ENCODE measurements around the gene RPL35. TPM values are rescaled to one million over a fixed set of nuclear protein-coding genes. Genes with fewer than 3 reads are reported as not detected.

Gene RPL35
- total and polyA plus RNA-seq, 2 of the 8 experiments (the other 6 are each of a cell fraction or from before 2014, with no cell fraction given) = 1,831 to 2,448 TPM

DNA sequence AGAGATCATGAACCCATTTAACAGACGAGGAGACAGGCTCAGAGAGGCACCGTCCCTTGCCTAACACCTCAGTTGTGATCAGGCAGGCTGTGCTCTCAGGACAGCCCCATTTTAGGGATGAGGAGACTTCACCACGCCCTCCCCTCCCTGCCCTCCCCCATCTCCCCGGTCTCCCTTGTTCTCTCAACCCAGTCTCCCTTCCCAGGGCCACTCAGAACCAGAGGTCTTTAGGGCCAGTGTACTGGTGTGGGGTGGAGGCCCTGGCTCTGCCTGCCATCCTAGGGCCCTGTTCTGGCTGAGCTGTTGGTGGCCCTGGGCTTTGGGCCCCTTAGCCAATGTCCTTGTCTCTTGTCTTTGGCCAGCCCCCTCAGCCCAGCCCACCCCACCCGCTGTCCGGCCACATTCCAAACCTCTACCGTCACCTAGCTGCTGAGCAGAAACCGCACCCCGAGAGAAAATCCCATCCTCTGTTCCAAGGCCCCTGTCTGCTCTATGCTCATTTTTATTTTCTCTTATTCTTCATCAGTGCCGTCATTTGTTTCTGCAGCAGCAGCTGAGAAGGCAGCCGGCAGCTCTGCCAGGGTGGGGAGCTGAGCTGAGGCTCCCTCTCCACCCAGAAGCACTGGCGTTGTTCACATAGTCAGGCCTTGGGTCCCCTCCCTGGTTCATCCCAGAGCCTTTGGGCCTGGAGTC lies 50.9 kb downstream of the RPL35 start (continued):
- TF ChIP-seq HDAC2 (IDR thresholded peaks at IDR 0.05; ENCODE audit: borderline replicate concordance in 1 of 2, low read depth in 2 of 2, low read length in 2 of 2) (no peak), POLR2A (IDR thresholded peaks at IDR 0.05; ENCODE audit: control extremely low read depth in 1 of 2, low read depth in 2 of 2, low read length in 2 of 2) (peak in 1 of 2 experiments; percentile 41; a peak in 2 of 3 replicates), CHD1 (IDR thresholded peaks at IDR 0.05; ENCODE audit: low read depth, low read length) (no peak), NANOG (IDR thresholded peaks at IDR 0.05; ENCODE audit: insufficient read depth, low read depth, low read length, poor library complexity, severe bottlenecking) (no peak), TAF1 (IDR thresholded peaks at IDR 0.05; ENCODE audit: low read depth, low read length) (peak; percentile 49; the same call in 1 of the 2 replicates), EP300 (IDR thresholded peaks at IDR 0.05; ENCODE audit: borderline replicate concordance in 1 of 2, low read depth in 2 of 2, low read length in 2 of 2) (no peak), SUZ12 (IDR thresholded peaks at IDR 0.05; ENCODE audit: low read length) (no peak), SIX5 (IDR thresholded peaks at IDR 0.05; ENCODE audit: low read depth, low read length) (no peak), MAFK (IDR thresholded peaks at IDR 0.05; ENCODE audit: low read depth, low read length) (no peak), SRF (IDR thresholded peaks at IDR 0.05; ENCODE audit: low read depth, low read length) (no peak), CEBPB (IDR thresholded peaks at IDR 0.05; ENCODE audit: low read depth, low read length) (no peak), TAF7 (optimal IDR thresholded peaks at IDR 0.05; ENCODE audit: borderline replicate concordance, low read depth, low read length) (no peak), EGR1 (IDR thresholded peaks at IDR 0.05; ENCODE audit: borderline replicate concordance, low read depth, low read length) (no peak), JUN (IDR thresholded peaks at IDR 0.05; ENCODE audit: low read depth, low read length) (peak; percentile 93), SP2 (IDR thresholded peaks at IDR 0.05; ENCODE audit: low read length) (no peak), CBX5 (IDR thresholded peaks at IDR 0.05; ENCODE audit: low read depth, low read length) (no peak), BRCA1 (IDR thresholded peaks at IDR 0.05; ENCODE audit: low read depth, low read length) (no peak)
- TF ChIP-seq, protein P1, sequence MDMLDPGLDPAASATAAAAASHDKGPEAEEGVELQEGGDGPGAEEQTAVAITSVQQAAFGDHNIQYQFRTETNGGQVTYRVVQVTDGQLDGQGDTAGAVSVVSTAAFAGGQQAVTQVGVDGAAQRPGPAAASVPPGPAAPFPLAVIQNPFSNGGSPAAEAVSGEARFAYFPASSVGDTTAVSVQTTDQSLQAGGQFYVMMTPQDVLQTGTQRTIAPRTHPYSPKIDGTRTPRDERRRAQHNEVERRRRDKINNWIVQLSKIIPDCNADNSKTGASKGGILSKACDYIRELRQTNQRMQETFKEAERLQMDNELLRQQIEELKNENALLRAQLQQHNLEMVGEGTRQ (IDR thresholded peaks at IDR 0.05; ENCODE audit: low read length) = no peak
- TF ChIP-seq, protein P2, sequence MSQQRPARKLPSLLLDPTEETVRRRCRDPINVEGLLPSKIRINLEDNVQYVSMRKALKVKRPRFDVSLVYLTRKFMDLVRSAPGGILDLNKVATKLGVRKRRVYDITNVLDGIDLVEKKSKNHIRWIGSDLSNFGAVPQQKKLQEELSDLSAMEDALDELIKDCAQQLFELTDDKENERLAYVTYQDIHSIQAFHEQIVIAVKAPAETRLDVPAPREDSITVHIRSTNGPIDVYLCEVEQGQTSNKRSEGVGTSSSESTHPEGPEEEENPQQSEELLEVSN (IDR thresholded peaks at IDR 0.05) = no peak
- TF ChIP-seq, protein P3, sequence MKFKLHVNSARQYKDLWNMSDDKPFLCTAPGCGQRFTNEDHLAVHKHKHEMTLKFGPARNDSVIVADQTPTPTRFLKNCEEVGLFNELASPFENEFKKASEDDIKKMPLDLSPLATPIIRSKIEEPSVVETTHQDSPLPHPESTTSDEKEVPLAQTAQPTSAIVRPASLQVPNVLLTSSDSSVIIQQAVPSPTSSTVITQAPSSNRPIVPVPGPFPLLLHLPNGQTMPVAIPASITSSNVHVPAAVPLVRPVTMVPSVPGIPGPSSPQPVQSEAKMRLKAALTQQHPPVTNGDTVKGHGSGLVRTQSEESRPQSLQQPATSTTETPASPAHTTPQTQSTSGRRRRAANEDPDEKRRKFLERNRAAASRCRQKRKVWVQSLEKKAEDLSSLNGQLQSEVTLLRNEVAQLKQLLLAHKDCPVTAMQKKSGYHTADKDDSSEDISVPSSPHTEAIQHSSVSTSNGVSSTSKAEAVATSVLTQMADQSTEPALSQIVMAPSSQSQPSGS (IDR thresholded peaks at IDR 0.05; ENCODE audit: low read length) = peak; percentile 74; the same call in 1 of the 2 replicates
- TF ChIP-seq, protein P4, sequence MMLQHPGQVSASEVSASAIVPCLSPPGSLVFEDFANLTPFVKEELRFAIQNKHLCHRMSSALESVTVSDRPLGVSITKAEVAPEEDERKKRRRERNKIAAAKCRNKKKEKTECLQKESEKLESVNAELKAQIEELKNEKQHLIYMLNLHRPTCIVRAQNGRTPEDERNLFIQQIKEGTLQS (IDR thresholded peaks at IDR 0.05; ENCODE audit: insufficient read depth, low read depth, low read length) = no peak
